Glutamatergic neuron (in vitro differentiated cells): ENCODE data around the gene FEM1C. TPM values are rescaled to one million over a fixed set of nuclear protein-coding genes. Genes with fewer than 3 reads are reported as not detected.
A peak's percentile ranks its signal among the peaks of the same experiment; 100 is the strongest.

Source experiments
- DNase-seq: peaks from one replicate; pipeline ENCODE4 v3.0.0; 2022
- H3K27ac Mint-ChIP-seq: one replicate; pipeline ENCODE4 v1.8.0; 2020; ENCODE audit warnings: mild to moderate bottlenecking, mixed read lengths, inconsistent platforms; ENCODE audit not compliant: unreplicated experiment
- H3K27me3 Mint-ChIP-seq: one replicate; pipeline ENCODE4 v1.8.0; 2020; ENCODE audit warnings: mild to moderate bottlenecking, moderate library complexity, mixed read lengths, inconsistent platforms; ENCODE audit not compliant: unreplicated experiment
- H3K36me3 Mint-ChIP-seq: one replicate; pipeline ENCODE4 v1.8.0; 2020; ENCODE audit warnings: mild to moderate bottlenecking, mixed read lengths, inconsistent platforms; ENCODE audit not compliant: unreplicated experiment
- H3K4me1 Mint-ChIP-seq: one replicate; pipeline ENCODE4 v1.8.0; 2020; ENCODE audit warnings: mild to moderate bottlenecking, low read depth, mixed read lengths, inconsistent platforms; ENCODE audit not compliant: unreplicated experiment
- H3K4me3 Mint-ChIP-seq: one replicate; pipeline ENCODE4 v1.8.0; 2020; ENCODE audit warnings: mild to moderate bottlenecking, mixed read lengths, inconsistent platforms; ENCODE audit not compliant: unreplicated experiment
- H3K9me3 Mint-ChIP-seq: one replicate; pipeline ENCODE4 v1.8.0; 2020; ENCODE audit warnings: mild to moderate bottlenecking, moderate library complexity, mixed read lengths, inconsistent platforms; ENCODE audit not compliant: unreplicated experiment
- CTCF ChIP-seq: fragments of 200-600 bp; sonication (generic); IDR thresholded peaks from one replicate; pipeline ENCODE4 v1.5.0; 2021; ENCODE audit not compliant: partially characterized antibody, unreplicated experiment
- total RNA-seq: library from RNA; stranded (reverse); fragmentation: NEBNext Ultra II Directional; extraction: Animal tissue kit (Norgen Biotek cat#: 25700); gene quantifications from one replicate; pipeline ENCODE4 v1.2.1, GENCODE V29; 2021; ENCODE audit not compliant: unreplicated experiment

The FEM1C gene
- total RNA-seq, 1 donor from 2014 or later, result 20.2 TPM

GRCh38 chr5:115535479-115536035 lies 9.0 kb downstream of the FEM1C start:
- peaks cover 13% of the 10 kb centered on the region for H3K36me3 Mint-ChIP-seq
- peak overlapping the region; percentile 23 for H3K27ac Mint-ChIP-seq
- H3K27me3 Mint-ChIP-seq, result peaks cover 2% of the 10 kb centered on the region
- no peak for TF ChIP-seq CTCF
- H3K9me3 Mint-ChIP-seq, result peaks cover 4% of the 10 kb centered on the region
- peaks cover 35% of the 10 kb centered on the region for H3K4me1 Mint-ChIP-seq
- peak overlapping the region; percentile 12 for H3K4me3 Mint-ChIP-seq
- no peak for DNase-seq

GRCh38 chr5:115532517-115532916 lies 12.1 kb downstream of the FEM1C start:
- peaks cover 4% of the 10 kb centered on the region for H3K36me3 Mint-ChIP-seq
- H3K4me1 Mint-ChIP-seq, result peaks cover 26% of the 10 kb centered on the region
- H3K9me3 Mint-ChIP-seq, result peaks cover 4% of the 10 kb centered on the region
- DNase-seq, result no peak
- H3K4me3 Mint-ChIP-seq, result no peak overlapping the region
- H3K27me3 Mint-ChIP-seq, result peaks cover 2% of the 10 kb centered on the region
- no peak overlapping the region for H3K27ac Mint-ChIP-seq
- no peak for TF ChIP-seq CTCF

- no peak for DNase-seq
- Mint-ChIP-seq H3K9me3 (peaks cover 4% of the 10 kb centered on the region), H3K36me3 (peaks cover 4% of the 10 kb centered on the region), H3K27ac (no peak overlapping the region), H3K4me3 (no peak overlapping the region), H3K27me3 (peaks cover 2% of the 10 kb centered on the region), H3K4me1 (peaks cover 19% of the 10 kb centered on the region)
- TF ChIP-seq CTCF, result no peak
Measured at GRCh38 chr5:115531787-115532367, 12.7 kb downstream of the FEM1C start.

GRCh38 chr5:115531380-115531779 lies 13.2 kb downstream of the FEM1C start:
- TF ChIP-seq CTCF, result no peak
- DNase-seq, result no peak
- H3K27me3 Mint-ChIP-seq, result peaks cover 2% of the 10 kb centered on the region
- no peak overlapping the region for H3K4me3 Mint-ChIP-seq
- peaks cover 4% of the 10 kb centered on the region for H3K9me3 Mint-ChIP-seq
- H3K36me3 Mint-ChIP-seq, result peaks cover 4% of the 10 kb centered on the region
- no peak overlapping the region for H3K27ac Mint-ChIP-seq
- peaks cover 16% of the 10 kb centered on the region for H3K4me1 Mint-ChIP-seq

GRCh38 chr5:115530426-115530825 lies 14.1 kb downstream of the FEM1C start:
- Mint-ChIP-seq H3K27ac (no peak overlapping the region), H3K36me3 (peaks cover 3% of the 10 kb centered on the region), H3K9me3 (peaks cover 2% of the 10 kb centered on the region), H3K4me1 (peaks cover 16% of the 10 kb centered on the region), H3K27me3 (peaks cover 2% of the 10 kb centered on the region), H3K4me3 (no peak overlapping the region)
- TF ChIP-seq CTCF, result no peak
- DNase-seq, result no peak
